ENCODE results near the gene TRIM31.

The TRIM31 gene

GRCh38 chr6:30073489-30074235 is 39.2 kb downstream of the TRIM31 start:
- no CpG with 5 or more reads among the region's 7 CpGs for WGBS (ENCODE audit: extremely low coverage, insufficient coverage, low lambda C conversion rate)
- H3K4ac ChIP-seq (ENCODE audit: low read depth, low read length): no peak overlapping the region
- H4K5ac ChIP-seq (ENCODE audit: low read length): no peak overlapping the region
- H3K56ac ChIP-seq (ENCODE audit: low read length): no peak overlapping the region
- peaks cover 59% of the 10 kb centered on the region for H3K27me3 ChIP-seq (ENCODE audit: insufficient read depth, low read length, poor library complexity)
- H4K8ac ChIP-seq (ENCODE audit: low read depth, low read length): no peak overlapping the region
- H2BK15ac ChIP-seq (replicated peaks; ENCODE audit: low read depth): no peak overlapping the region
- no peak overlapping the region for H3K4me3 ChIP-seq (ENCODE audit: low read length)
- H3K79me1 ChIP-seq (ENCODE audit: low read length): no peaks in the 10 kb centered on the region
- no peak overlapping the region for H2AK5ac ChIP-seq (ENCODE audit: low read length)
- H3K23ac ChIP-seq (ENCODE audit: low read length): no peak overlapping the region
- H3K79me2 ChIP-seq (ENCODE audit: control insufficient read depth, insufficient read depth, low read length): no peaks in the 10 kb centered on the region
- no peak overlapping the region for H2BK120ac ChIP-seq (ENCODE audit: low read depth, low read length)
- H3K36me3 ChIP-seq (ENCODE audit: control insufficient read depth, insufficient read depth, low read length): no peaks in the 10 kb centered on the region
- no peak overlapping the region for H3K18ac ChIP-seq (ENCODE audit: low read length)
- H3K9ac ChIP-seq (ENCODE audit: low read length): no peak overlapping the region
- no peak overlapping the region for H3K4me2 ChIP-seq (ENCODE audit: low read length)
- no peaks in the 10 kb centered on the region for H3K4me1 ChIP-seq (ENCODE audit: control insufficient read depth, low read depth, low read length)
- no peak overlapping the region for H3K27ac ChIP-seq (ENCODE audit: low read depth, low read length)
- H2BK5ac ChIP-seq (ENCODE audit: low read length): no peak overlapping the region
- no peak for DNase-seq

GRCh38 chr6:30071858-30072257 is 41.0 kb downstream of the TRIM31 start:
- no peak overlapping the region for H2BK15ac ChIP-seq (replicated peaks; ENCODE audit: low read depth)
- no peak overlapping the region for H3K23ac ChIP-seq (ENCODE audit: low read length)
- no peak overlapping the region for H2AK5ac ChIP-seq (ENCODE audit: low read length)
- H4K5ac ChIP-seq (ENCODE audit: low read length): no peak overlapping the region
- H2BK120ac ChIP-seq (ENCODE audit: low read depth, low read length): no peak overlapping the region
- DNase-seq: no peak
- H3K18ac ChIP-seq (ENCODE audit: low read length): no peak overlapping the region
- no peaks in the 10 kb centered on the region for H3K4me1 ChIP-seq (ENCODE audit: control insufficient read depth, low read depth, low read length)
- peaks cover 53% of the 10 kb centered on the region for H3K27me3 ChIP-seq (ENCODE audit: insufficient read depth, low read length, poor library complexity)
- H3K9ac ChIP-seq (ENCODE audit: low read length): no peak overlapping the region
- H3K36me3 ChIP-seq (ENCODE audit: control insufficient read depth, insufficient read depth, low read length): no peaks in the 10 kb centered on the region
- H3K56ac ChIP-seq (ENCODE audit: low read length): no peak overlapping the region
- H3K4me2 ChIP-seq (ENCODE audit: low read length): no peak overlapping the region
- no peak overlapping the region for H3K4me3 ChIP-seq (ENCODE audit: low read length)
- no peaks in the 10 kb centered on the region for H3K79me1 ChIP-seq (ENCODE audit: low read length)
- no peaks in the 10 kb centered on the region for H3K79me2 ChIP-seq (ENCODE audit: control insufficient read depth, insufficient read depth, low read length)
- no peak overlapping the region for H3K27ac ChIP-seq (ENCODE audit: low read depth, low read length)
- no CpG with 5 or more reads among the region's 3 CpGs for WGBS (ENCODE audit: extremely low coverage, insufficient coverage, low lambda C conversion rate)
- H4K8ac ChIP-seq (ENCODE audit: low read depth, low read length): no peak overlapping the region
- H2BK5ac ChIP-seq (ENCODE audit: low read length): no peak overlapping the region
- H3K4ac ChIP-seq (ENCODE audit: low read depth, low read length): no peak overlapping the region

GRCh38 chr6:30071081-30071818 is 41.6 kb downstream of the TRIM31 start:
- WGBS (ENCODE audit: extremely low coverage, insufficient coverage, low lambda C conversion rate): no CpG with 5 or more reads among the region's 68 CpGs
- Histone ChIP-seq H2BK120ac (ENCODE audit: low read depth, low read length) (no peak overlapping the region), H3K4me2 (ENCODE audit: low read length) (peak overlapping the region; percentile 5), H2BK5ac (ENCODE audit: low read length) (no peak overlapping the region), H4K8ac (ENCODE audit: low read depth, low read length) (no peak overlapping the region), H3K27me3 (ENCODE audit: insufficient read depth, low read length, poor library complexity) (peaks cover 53% of the 10 kb centered on the region), H3K9ac (ENCODE audit: low read length) (no peak overlapping the region), H3K36me3 (ENCODE audit: control insufficient read depth, insufficient read depth, low read length) (no peaks in the 10 kb centered on the region), H3K4ac (ENCODE audit: low read depth, low read length) (no peak overlapping the region), H4K5ac (ENCODE audit: low read length) (no peak overlapping the region), H3K79me1 (ENCODE audit: low read length) (no peaks in the 10 kb centered on the region), H2BK15ac (replicated peaks; ENCODE audit: low read depth) (no peak overlapping the region), H3K23ac (ENCODE audit: low read length) (no peak overlapping the region), H3K18ac (ENCODE audit: low read length) (no peak overlapping the region), H3K27ac (ENCODE audit: low read depth, low read length) (no peak overlapping the region), H3K56ac (ENCODE audit: low read length) (peak overlapping the region; percentile 34), H3K4me3 (ENCODE audit: low read length) (no peak overlapping the region), H3K4me1 (ENCODE audit: control insufficient read depth, low read depth, low read length) (no peaks in the 10 kb centered on the region), H3K79me2 (ENCODE audit: control insufficient read depth, insufficient read depth, low read length) (no peaks in the 10 kb centered on the region), H2AK5ac (ENCODE audit: low read length) (no peak overlapping the region)
- DNase-seq: no peak

GRCh38 chr6:30067460-30068139 is 45.3 kb downstream of the TRIM31 start:
- peak overlapping the region; percentile 73 for H3K4me3 ChIP-seq (ENCODE audit: low read length)
- H3K27ac ChIP-seq (ENCODE audit: low read depth, low read length): peak overlapping the region; percentile 34
- no peaks in the 10 kb centered on the region for H3K4me1 ChIP-seq (ENCODE audit: control insufficient read depth, low read depth, low read length)
- no peaks in the 10 kb centered on the region for H3K36me3 ChIP-seq (ENCODE audit: control insufficient read depth, insufficient read depth, low read length)
- H4K8ac ChIP-seq (ENCODE audit: low read depth, low read length): no peak overlapping the region
- no peak overlapping the region for H2BK120ac ChIP-seq (ENCODE audit: low read depth, low read length)
- no peak overlapping the region for H2AK5ac ChIP-seq (ENCODE audit: low read length)
- H3K56ac ChIP-seq (ENCODE audit: low read length): peak overlapping the region; percentile 86
- no peak for DNase-seq
- H3K4ac ChIP-seq (ENCODE audit: low read depth, low read length): no peak overlapping the region
- H3K18ac ChIP-seq (ENCODE audit: low read length): no peak overlapping the region
- no peak overlapping the region for H4K5ac ChIP-seq (ENCODE audit: low read length)
- H3K79me1 ChIP-seq (ENCODE audit: low read length): no peaks in the 10 kb centered on the region
- peaks cover 23% of the 10 kb centered on the region for H3K27me3 ChIP-seq (ENCODE audit: insufficient read depth, low read length, poor library complexity)
- H3K79me2 ChIP-seq (ENCODE audit: control insufficient read depth, insufficient read depth, low read length): no peaks in the 10 kb centered on the region
- H3K4me2 ChIP-seq (ENCODE audit: low read length): peak overlapping the region; percentile 73
- H3K9ac ChIP-seq (ENCODE audit: low read length): peak overlapping the region; percentile 74
- no peak overlapping the region for H2BK15ac ChIP-seq (replicated peaks; ENCODE audit: low read depth)
- no peak overlapping the region for H3K23ac ChIP-seq (ENCODE audit: low read length)
- WGBS (ENCODE audit: extremely low coverage, insufficient coverage, low lambda C conversion rate): 100% methylated on average over 2 of the region's 8 CpGs
- no peak overlapping the region for H2BK5ac ChIP-seq (ENCODE audit: low read length)

- Histone ChIP-seq H4K5ac (ENCODE audit: low read length) (peak within 1 kb of the TSS; percentile 93), H3K27me3 (ENCODE audit: insufficient read depth, low read length, poor library complexity) (peaks cover 15% of the 10 kb centered on the region), H2BK15ac (replicated peaks; ENCODE audit: low read depth) (no peak within 1 kb of the TSS), H3K27ac (ENCODE audit: low read depth, low read length) (peak within 1 kb of the TSS; percentile 87), H2AK5ac (ENCODE audit: low read length) (peak within 1 kb of the TSS; percentile 62), H3K79me2 (ENCODE audit: control insufficient read depth, insufficient read depth, low read length) (peaks cover under 1% of the 10 kb centered on the region), H4K8ac (ENCODE audit: low read depth, low read length) (no peak within 1 kb of the TSS), H3K9ac (ENCODE audit: low read length) (peak within 1 kb of the TSS; percentile 95), H2BK120ac (ENCODE audit: low read depth, low read length) (no peak within 1 kb of the TSS), H3K4me1 (ENCODE audit: control insufficient read depth, low read depth, low read length) (peaks cover 2% of the 10 kb centered on the region), H3K4me2 (ENCODE audit: low read length) (peak within 1 kb of the TSS; percentile 100), H3K56ac (ENCODE audit: low read length) (peak within 1 kb of the TSS; percentile 99), H3K79me1 (ENCODE audit: low read length) (peaks cover under 1% of the 10 kb centered on the region), H3K36me3 (ENCODE audit: control insufficient read depth, insufficient read depth, low read length) (no peaks in the 10 kb centered on the region), H3K4me3 (ENCODE audit: low read length) (peak within 1 kb of the TSS; percentile 84), H3K18ac (ENCODE audit: low read length) (no peak within 1 kb of the TSS), H3K23ac (ENCODE audit: low read length) (no peak within 1 kb of the TSS), H2BK5ac (ENCODE audit: low read length) (peak within 1 kb of the TSS; percentile 92), H3K4ac (ENCODE audit: low read depth, low read length) (no peak within 1 kb of the TSS)
- peak; percentile 100 for DNase-seq
- no CpG with 5 or more reads among the region's 46 CpGs for WGBS (ENCODE audit: extremely low coverage, insufficient coverage, low lambda C conversion rate)
These were observed 46.1 kb downstream of the TRIM31 start, which contains the start of gene PPP1R11 for GRCh38 chr6:30066577-30067459. Gene PPP1R11, plus strand, starts transcription at chr6:30067198. Its CDS starts 213 bp downstream, at chr6:30067411.

Data from mesendoderm (in vitro differentiated cells).